Activated naive CD4-positive, alpha-beta T cell treated with anti-CD3 and anti-CD28 coated beads, Interleukin-2, amount 10 ng/mL, durations not matched to agents 7 days and 5 days (primary cell): ENCODE results near the gene LENG1.

Experiments used
- CTCF ChIA-PET: fragments of 350-600 bp; sonication (Branson Sonifier 250); formaldehyde crosslinking; loops from one replicate; lab custom pipeline; 2021; ENCODE audit warnings: antibody characterized with exemption; lab: Charles Lee
- DNase-seq: peaks from one replicate; pipeline ENCODE4 v3.0.0-alpha.2; 2020
- H3K27ac Mint-ChIP-seq: one replicate; pipeline ENCODE4 v1.8.0; 2021; ENCODE audit warnings: mild to moderate bottlenecking, moderate library complexity, mixed read lengths
- H3K27me3 Mint-ChIP-seq: one replicate; pipeline ENCODE4 v1.8.0; 2021; ENCODE audit warnings: mild to moderate bottlenecking, mixed read lengths
- H3K36me3 Mint-ChIP-seq: one replicate; pipeline ENCODE4 v1.8.0; 2021; ENCODE audit warnings: mixed read lengths
- H3K4me1 Mint-ChIP-seq: one replicate; pipeline ENCODE4 v1.8.0; 2021; ENCODE audit warnings: mixed read lengths
- H3K4me3 Mint-ChIP-seq: one replicate; pipeline ENCODE4 v1.8.0; 2021; ENCODE audit warnings: mild to moderate bottlenecking, moderate library complexity, mixed read lengths
- H3K9me3 Mint-ChIP-seq: one replicate; pipeline ENCODE4 v1.8.0; 2021; ENCODE audit warnings: mixed read lengths

The LENG1 gene

GRCh38 chr19:54114340-54115108 lies 45.0 kb downstream of the LENG1 start:
- peak; percentile 83 for DNase-seq
- Mint-ChIP-seq H3K27me3 (no peaks in the 10 kb centered on the region), H3K27ac (peak overlapping the region; percentile 86), H3K4me1 (peaks cover 48% of the 10 kb centered on the region), H3K36me3 (peaks cover 32% of the 10 kb centered on the region), H3K9me3 (no peaks in the 10 kb centered on the region), H3K4me3 (peak overlapping the region; percentile 85)
- CTCF ChIA-PET, result no interaction called here

DNA sequence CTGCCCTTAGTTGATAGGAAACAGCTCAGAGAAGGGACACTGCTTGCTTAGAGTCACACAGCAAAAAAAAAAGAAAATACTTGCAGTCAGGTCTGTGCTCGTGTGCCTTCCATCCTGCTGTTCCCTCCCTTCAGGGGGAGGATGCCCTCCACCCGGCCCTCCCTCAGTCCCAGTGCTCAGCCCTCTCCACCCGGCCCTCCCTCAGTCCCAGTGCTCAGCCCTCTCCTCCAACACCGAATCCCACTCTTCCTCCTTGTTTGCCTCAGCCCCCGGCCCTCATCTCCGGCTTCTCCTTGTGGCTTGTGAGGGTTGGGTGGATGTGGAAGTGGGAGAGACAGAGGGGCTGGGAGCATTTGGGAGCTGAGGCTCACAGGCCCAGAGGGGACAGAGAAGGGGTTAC lies 49.9 kb downstream of the LENG1 start:
- peaks cover 31% of the 10 kb centered on the region for H3K4me1 Mint-ChIP-seq
- H3K27me3 Mint-ChIP-seq, result no peaks in the 10 kb centered on the region
- CTCF ChIA-PET, result no interaction called here
- no peak overlapping the region for H3K4me3 Mint-ChIP-seq
- no peak for DNase-seq
- H3K27ac Mint-ChIP-seq, result no peak overlapping the region
- H3K9me3 Mint-ChIP-seq, result no peaks in the 10 kb centered on the region
- H3K36me3 Mint-ChIP-seq, result peaks cover 51% of the 10 kb centered on the region

GRCh38 chr19:54108496-54108895 lies 51.0 kb downstream of the LENG1 start:
- no peak overlapping the region for H3K4me3 Mint-ChIP-seq

DNA sequence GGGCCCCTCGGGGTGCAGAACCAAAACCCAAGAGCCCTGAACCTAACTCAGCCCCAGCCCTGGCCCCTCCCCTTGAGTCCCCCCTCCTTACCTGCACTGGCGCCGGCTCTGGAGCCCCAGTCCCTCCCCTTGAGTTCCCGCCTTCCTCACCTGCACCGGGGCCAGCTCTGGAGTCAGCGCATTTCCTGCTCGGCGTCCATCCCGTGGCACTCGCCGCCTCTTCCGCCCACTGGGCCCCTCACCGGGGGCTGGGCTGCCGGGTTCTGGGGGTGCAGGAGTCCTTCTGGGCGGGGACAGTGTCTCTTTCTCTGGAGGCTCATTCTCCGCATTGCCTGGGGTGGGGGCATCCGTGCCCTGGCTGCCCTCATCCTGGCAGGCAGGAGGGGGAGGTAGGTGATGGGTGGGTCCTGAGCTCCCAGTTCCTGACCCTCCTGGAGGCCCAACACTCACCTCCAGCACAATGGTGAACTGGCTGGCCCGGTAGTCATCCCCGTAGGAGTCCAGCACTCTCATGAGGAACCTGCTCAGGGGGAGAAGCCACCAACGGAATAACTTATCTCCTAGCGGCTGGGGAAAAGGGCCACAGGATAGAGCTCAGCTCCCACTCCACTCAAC lies 51.5 kb downstream of the LENG1 start:
- CTCF ChIA-PET, result no interaction called here
- no peak overlapping the region for H3K27ac Mint-ChIP-seq
- no peaks in the 10 kb centered on the region for H3K27me3 Mint-ChIP-seq
- peaks cover 41% of the 10 kb centered on the region for H3K36me3 Mint-ChIP-seq
- H3K9me3 Mint-ChIP-seq, result no peaks in the 10 kb centered on the region
- DNase-seq, result no peak
- peaks cover 26% of the 10 kb centered on the region for H3K4me1 Mint-ChIP-seq
- no peak overlapping the region for H3K4me3 Mint-ChIP-seq

More at GRCh38 chr19:54108496-54108895, 51.0 kb downstream of the LENG1 start:
- H3K27ac Mint-ChIP-seq, result no peak overlapping the region
- no peaks in the 10 kb centered on the region for H3K9me3 Mint-ChIP-seq
- H3K36me3 Mint-ChIP-seq, result peaks cover 43% of the 10 kb centered on the region
- peaks cover 26% of the 10 kb centered on the region for H3K4me1 Mint-ChIP-seq
- no peaks in the 10 kb centered on the region for H3K27me3 Mint-ChIP-seq
- CTCF ChIA-PET, result no interaction called here
- no peak for DNase-seq

- CTCF ChIA-PET, result no interaction called here
- H3K36me3 Mint-ChIP-seq, result peaks cover 40% of the 10 kb centered on the region
- DNase-seq, result no peak
- no peaks in the 10 kb centered on the region for H3K9me3 Mint-ChIP-seq
- H3K4me1 Mint-ChIP-seq, result peaks cover 32% of the 10 kb centered on the region
- H3K4me3 Mint-ChIP-seq, result no peak overlapping the region
- H3K27ac Mint-ChIP-seq, result no peak overlapping the region
- H3K27me3 Mint-ChIP-seq, result no peaks in the 10 kb centered on the region
Observed at GRCh38 chr19:54106716-54107115, 52.8 kb downstream of the LENG1 start.

DNA sequence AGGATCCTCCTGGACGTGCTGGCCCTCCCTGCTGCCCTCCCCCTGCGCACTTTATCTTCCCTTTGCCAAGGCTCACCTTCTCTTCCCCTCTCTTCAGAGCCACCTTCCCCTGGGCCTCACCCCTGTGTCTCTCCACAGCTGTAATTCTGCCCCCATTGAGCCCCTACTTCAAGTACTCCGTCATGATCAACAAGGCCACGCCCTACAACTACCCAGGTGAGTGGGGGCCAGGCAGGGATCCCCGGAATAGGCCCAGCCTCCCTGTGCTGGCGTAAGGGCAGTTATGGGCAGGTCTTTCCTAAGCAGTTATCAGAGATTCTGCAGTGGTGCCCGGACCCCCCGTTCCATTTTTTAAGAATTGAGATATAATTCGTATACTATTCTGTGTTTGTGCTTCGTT lies 53.7 kb downstream of the LENG1 start:
- no peaks in the 10 kb centered on the region for H3K9me3 Mint-ChIP-seq
- no peaks in the 10 kb centered on the region for H3K27me3 Mint-ChIP-seq
- H3K4me1 Mint-ChIP-seq, result peaks cover 31% of the 10 kb centered on the region
- DNase-seq, result no peak
- H3K4me3 Mint-ChIP-seq, result no peak overlapping the region
- peak overlapping the region; percentile 62 for H3K27ac Mint-ChIP-seq
- peaks cover 37% of the 10 kb centered on the region for H3K36me3 Mint-ChIP-seq
- CTCF ChIA-PET, result no interaction called here
